Stimulated activated CD8-positive, alpha-beta memory T cell treated with anti-CD3 and anti-CD28 coated beads, Interleukin-12 subunit alpha, Interleukin-12 subunit beta, amount 100 ng/mL, for 24 hours (primary cell): ENCODE data around the gene EDAR.

Experiments used
- DNase-seq: peaks from one replicate; pipeline ENCODE4 v3.0.0-alpha.2; 2020; ENCODE audit errors: extremely low read depth

The EDAR gene

GRCh38 chr2:108988796-108989713 is at the start of gene EDAR:
Gene EDAR (minus strand): TSS chr2:108989220. CDS start chr2:108931014, 58,206 bp downstream.
- no peak for DNase-seq

- no peak for DNase-seq
These were observed 44.2 kb upstream of the EDAR start for GRCh38 chr2:109033171-109033570.

GRCh38 chr2:109032229-109032820 is 43.3 kb upstream of the EDAR start:
- DNase-seq, result no peak

- peak; percentile 22 for DNase-seq
These were observed 42.6 kb upstream of the EDAR start for GRCh38 chr2:109031476-109032228.

GRCh38 chr2:109030870-109031475 is 42.0 kb upstream of the EDAR start:
- no peak for DNase-seq

GRCh38 chr2:109029490-109030201 is 40.6 kb upstream of the EDAR start:
- no peak for DNase-seq

- no peak for DNase-seq
These were observed 39.9 kb upstream of the EDAR start for GRCh38 chr2:109028738-109029489.

- no peak for DNase-seq
These were observed 39.3 kb upstream of the EDAR start for GRCh38 chr2:109028277-109028676.

- no peak for DNase-seq
These were observed 38.7 kb upstream of the EDAR start for GRCh38 chr2:109027702-109028101.

- no peak for DNase-seq
These were observed 35.5 kb upstream of the EDAR start for GRCh38 chr2:109024477-109024876.

GRCh38 chr2:109021895-109022300 is 32.9 kb upstream of the EDAR start:
- no peak for DNase-seq

GRCh38 chr2:109020217-109020637 is 31.2 kb upstream of the EDAR start:
- no peak for DNase-seq

- no peak for DNase-seq
These were observed 29.4 kb upstream of the EDAR start for GRCh38 chr2:109018452-109018851.

GRCh38 chr2:109017017-109017416 is 28.0 kb upstream of the EDAR start:
- no peak for DNase-seq

GRCh38 chr2:109016376-109016775 is 27.4 kb upstream of the EDAR start:
- DNase-seq, result no peak

GRCh38 chr2:109014476-109014875 is 25.5 kb upstream of the EDAR start:
- DNase-seq, result no peak

- no peak for DNase-seq
These were observed 24.0 kb upstream of the EDAR start for GRCh38 chr2:109013051-109013450.

- DNase-seq, result no peak
These were observed 21.0 kb upstream of the EDAR start for GRCh38 chr2:109009920-109010610.

GRCh38 chr2:109006971-109007370 is 18.0 kb upstream of the EDAR start:
- DNase-seq, result no peak

- no peak for DNase-seq
These were observed 16.7 kb upstream of the EDAR start for GRCh38 chr2:109005686-109006204.
